MM.1S (cell line): ENCODE data around the gene CCDC88C.

Experiments used
- DNase-seq: peaks from one replicate; pipeline ENCODE4 v3.0.0-alpha.2; 2015
- H2AFZ ChIP-seq: fragments of 300-600 bp; sonication (generic); 2 replicates; pipeline ENCODE4 v1.6.0; 2016; ENCODE audit warnings: antibody characterized with exemption, low read length
- H3F3A ChIP-seq: fragments of 300-600 bp; sonication (generic); 2 replicates; pipeline ENCODE4 v1.6.1; 2016; ENCODE audit warnings: mild to moderate bottlenecking, antibody characterized with exemption, low read length, moderate library complexity, mixed read lengths; ENCODE audit not compliant: insufficient read depth
- H3K27ac ChIP-seq: fragments of 300-600 bp; sonication (generic); 2 replicates; pipeline ENCODE4 v1.5.1; 2016; ENCODE audit warnings: mild to moderate bottlenecking, low read length
- H3K27me3 ChIP-seq: fragments of 300-600 bp; sonication (generic); replicated peaks from 2 replicates; pipeline ENCODE4 v1.6.0; 2016; ENCODE audit warnings: low read length; ENCODE audit not compliant: insufficient read depth
- H3K36me3 ChIP-seq: fragments of 300-600 bp; sonication (generic); replicated peaks from 2 replicates; pipeline ENCODE4 v1.6.1; 2016; ENCODE audit warnings: mild to moderate bottlenecking, low read length, mixed read lengths; ENCODE audit not compliant: insufficient read depth
- H3K4me1 ChIP-seq: fragments of 300-600 bp; sonication (generic); 2 replicates; pipeline ENCODE4 v1.6.1; 2016; ENCODE audit warnings: low read length, mixed read lengths
- H3K4me2 ChIP-seq: fragments of 300-600 bp; sonication (generic); 2 replicates; pipeline ENCODE4 v1.6.0; 2016; ENCODE audit warnings: low read depth, low read length
- H3K4me3 ChIP-seq: fragments of 300-600 bp; sonication (generic); 2 replicates; pipeline ENCODE4 v1.5.1; 2016; ENCODE audit warnings: low read length, mixed read lengths
- H3K79me2 ChIP-seq: fragments of 300-600 bp; sonication (generic); 2 replicates; pipeline ENCODE4 v1.6.1; 2016; ENCODE audit warnings: mixed run types, low read length, mixed read lengths
- H3K9ac ChIP-seq: fragments of 300-600 bp; sonication (generic); 2 replicates; pipeline ENCODE4 v1.6.1; 2016; ENCODE audit warnings: low read length, mixed read lengths
- H3K9me2 ChIP-seq: fragments of 300-600 bp; sonication (generic); replicated peaks from 2 replicates; pipeline ENCODE4 v1.6.1; 2016; ENCODE audit warnings: mild to moderate bottlenecking, low read length, mixed read lengths; ENCODE audit not compliant: insufficient read depth
- H3K9me3 ChIP-seq: fragments of 300-600 bp; sonication (generic); replicated peaks from 2 replicates; pipeline ENCODE4 v1.6.1; 2016; ENCODE audit warnings: mild to moderate bottlenecking, low read length, mixed read lengths; ENCODE audit not compliant: insufficient read depth
- H4K20me1 ChIP-seq: fragments of 300-600 bp; sonication (generic); 2 replicates; pipeline ENCODE4 v1.6.1; 2016; ENCODE audit warnings: mild to moderate bottlenecking, low read length, moderate library complexity, mixed read lengths; ENCODE audit not compliant: insufficient read depth
- EZH2 ChIP-seq: fragments of 300-600 bp; sonication (generic); optimal IDR thresholded peaks from 2 replicates; pipeline ENCODE3; 2017; ENCODE audit warnings: low read depth, mild to moderate bottlenecking, antibody characterized with exemption, low read length, mixed read lengths
- EZH2phosphoT487 ChIP-seq: fragments of 300-600 bp; sonication (generic); IDR thresholded peaks from 2 replicates; pipeline ENCODE4 v1.6.1; 2018; ENCODE audit warnings: antibody characterized with exemption, low read length
- TF ChIP-seq, protein P1 (sequence below): fragments of 300-600 bp; sonication (generic); IDR thresholded peaks from 2 replicates; pipeline ENCODE4 v1.5.1; 2016; ENCODE audit warnings: antibody characterized with exemption, low read length, mixed read lengths

CCDC88C gene

DNA sequence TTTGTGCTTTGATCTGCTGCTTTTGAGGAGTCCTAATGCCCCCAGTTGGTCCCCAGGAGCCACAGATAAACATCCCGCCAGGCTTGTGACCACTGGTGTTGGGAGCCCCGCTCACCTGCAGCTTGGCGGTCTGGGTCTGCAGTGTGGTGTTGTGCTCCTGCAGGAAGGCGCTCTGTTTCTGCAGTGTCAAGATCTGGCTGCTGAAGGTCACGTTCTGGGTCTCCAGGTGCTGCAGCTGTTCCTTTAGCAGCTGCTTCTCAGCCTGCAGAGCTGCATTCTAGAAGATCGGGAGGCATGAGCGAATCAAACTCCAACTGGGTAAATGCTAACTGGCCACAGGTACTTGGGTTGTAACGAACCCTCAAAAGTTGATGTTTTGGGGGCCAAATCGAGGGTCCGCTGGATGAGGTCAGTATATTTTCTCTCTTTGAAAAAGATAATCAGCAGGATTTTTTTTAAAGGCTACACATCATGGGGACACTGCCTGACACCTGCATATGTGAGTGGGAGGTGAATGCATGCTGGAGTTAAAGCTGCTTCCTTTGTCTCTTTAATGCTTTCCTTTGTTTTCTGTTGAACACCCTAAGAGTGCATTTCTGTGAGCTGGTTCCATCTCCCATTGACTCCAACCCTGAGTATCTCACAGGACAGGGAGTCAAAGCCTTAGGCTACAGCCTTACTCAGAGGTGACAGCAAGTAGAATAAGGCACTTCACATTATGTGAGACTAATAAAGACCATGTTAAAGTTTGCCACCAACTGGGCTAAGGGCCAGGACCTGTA, 111.8 kb downstream of the CCDC88C start:
- H3K27ac ChIP-seq: no peak overlapping the region
- peaks cover 5% of the 10 kb centered on the region for H3K36me3 ChIP-seq

DNA sequence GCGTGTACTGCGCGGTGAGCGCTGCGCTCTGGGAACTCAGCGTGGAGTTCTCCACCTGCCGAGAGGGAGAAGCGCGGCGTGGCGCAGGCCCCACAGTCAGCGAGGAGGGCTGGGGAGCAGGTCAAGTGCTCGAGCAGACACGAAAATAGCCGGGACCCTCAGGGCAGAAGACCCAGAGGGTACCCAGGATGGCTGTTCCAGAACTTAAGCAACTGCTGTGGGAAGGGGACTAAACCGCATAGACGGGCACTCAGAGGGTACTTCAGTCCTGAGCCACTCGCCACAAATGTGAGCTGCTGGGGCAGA, 113.7 kb downstream of the CCDC88C start:
- H3K9me2 ChIP-seq: no peaks in the 10 kb centered on the region
- H3K9ac ChIP-seq: no peak overlapping the region
- H3K36me3 ChIP-seq: peaks cover 3% of the 10 kb centered on the region
- H3K4me3 ChIP-seq: no peak overlapping the region
- H3K27ac ChIP-seq: no peak overlapping the region
- H3K4me1 ChIP-seq: no peaks in the 10 kb centered on the region
- peaks cover 78% of the 10 kb centered on the region for H3K79me2 ChIP-seq
- H4K20me1 ChIP-seq: no peaks in the 10 kb centered on the region
- no peaks in the 10 kb centered on the region for H3K27me3 ChIP-seq
- no peak overlapping the region for H3K4me2 ChIP-seq
- no peak overlapping the region for H2AFZ ChIP-seq
- TF ChIP-seq, protein P1, sequence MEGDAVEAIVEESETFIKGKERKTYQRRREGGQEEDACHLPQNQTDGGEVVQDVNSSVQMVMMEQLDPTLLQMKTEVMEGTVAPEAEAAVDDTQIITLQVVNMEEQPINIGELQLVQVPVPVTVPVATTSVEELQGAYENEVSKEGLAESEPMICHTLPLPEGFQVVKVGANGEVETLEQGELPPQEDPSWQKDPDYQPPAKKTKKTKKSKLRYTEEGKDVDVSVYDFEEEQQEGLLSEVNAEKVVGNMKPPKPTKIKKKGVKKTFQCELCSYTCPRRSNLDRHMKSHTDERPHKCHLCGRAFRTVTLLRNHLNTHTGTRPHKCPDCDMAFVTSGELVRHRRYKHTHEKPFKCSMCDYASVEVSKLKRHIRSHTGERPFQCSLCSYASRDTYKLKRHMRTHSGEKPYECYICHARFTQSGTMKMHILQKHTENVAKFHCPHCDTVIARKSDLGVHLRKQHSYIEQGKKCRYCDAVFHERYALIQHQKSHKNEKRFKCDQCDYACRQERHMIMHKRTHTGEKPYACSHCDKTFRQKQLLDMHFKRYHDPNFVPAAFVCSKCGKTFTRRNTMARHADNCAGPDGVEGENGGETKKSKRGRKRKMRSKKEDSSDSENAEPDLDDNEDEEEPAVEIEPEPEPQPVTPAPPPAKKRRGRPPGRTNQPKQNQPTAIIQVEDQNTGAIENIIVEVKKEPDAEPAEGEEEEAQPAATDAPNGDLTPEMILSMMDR: no peak
- TF ChIP-seq EZH2phosphoT487 (no peak), EZH2 (no peak)
- no peaks in the 10 kb centered on the region for H3K9me3 ChIP-seq
- no peak for DNase-seq
- no peaks in the 10 kb centered on the region for H3F3A ChIP-seq

More for the DNA sequence above, 111.8 kb downstream of the CCDC88C start:
- Histone ChIP-seq H3K79me2 (peaks cover 79% of the 10 kb centered on the region), H3K4me1 (no peaks in the 10 kb centered on the region), H3K4me3 (no peak overlapping the region), H4K20me1 (no peaks in the 10 kb centered on the region), H3K9me3 (no peaks in the 10 kb centered on the region), H3F3A (no peaks in the 10 kb centered on the region), H3K9me2 (no peaks in the 10 kb centered on the region), H3K9ac (no peak overlapping the region), H3K4me2 (no peak overlapping the region), H2AFZ (no peak overlapping the region), H3K27me3 (no peaks in the 10 kb centered on the region)
- DNase-seq: no peak
- TF ChIP-seq EZH2 (no peak), EZH2phosphoT487 (no peak)
- TF ChIP-seq, protein P1: no peak

DNA sequence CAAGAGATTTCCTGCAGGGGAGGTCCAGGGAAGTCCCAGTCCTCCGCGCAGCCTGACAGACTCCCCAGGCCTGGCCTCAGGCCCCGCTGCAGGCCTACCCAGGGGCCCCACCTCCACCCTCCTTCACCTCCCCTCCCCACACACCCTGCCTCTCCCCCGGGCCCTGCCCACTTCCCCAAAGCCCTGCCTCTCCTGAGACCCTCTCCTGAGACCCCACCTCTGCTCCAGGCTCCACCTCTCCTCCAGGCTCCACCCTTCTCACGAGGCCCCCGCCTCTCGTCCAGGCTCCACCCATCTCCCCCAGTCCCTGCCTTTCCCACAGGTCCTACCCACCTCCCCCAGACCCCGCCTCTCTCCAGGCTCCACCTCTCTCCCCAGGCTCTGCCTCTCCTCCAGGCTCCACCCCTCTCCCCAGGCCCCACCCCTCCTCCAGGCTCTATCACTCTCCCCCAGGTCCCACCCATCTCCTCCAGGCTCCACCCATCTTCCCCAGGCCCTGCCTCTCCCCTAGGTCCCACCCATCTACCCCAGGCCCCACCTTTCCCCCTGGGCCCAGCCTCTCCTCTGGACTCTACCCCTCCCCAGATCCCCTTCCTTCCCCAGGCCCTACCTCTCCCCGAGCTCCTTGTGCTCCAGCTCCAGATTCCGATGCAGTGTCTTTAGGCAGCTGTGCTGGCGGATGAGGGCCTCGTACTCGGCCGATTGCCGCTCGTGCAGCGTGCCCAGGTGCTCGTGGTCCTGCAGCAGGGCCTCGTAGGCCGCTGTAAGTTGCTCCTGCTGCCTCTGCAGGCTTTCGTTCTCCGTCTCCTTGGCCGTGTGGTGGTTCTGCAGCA, 114.3 kb downstream of the CCDC88C start:
- Histone ChIP-seq H3K79me2 (peaks cover 76% of the 10 kb centered on the region), H2AFZ (no peak overlapping the region), H3K9me3 (no peaks in the 10 kb centered on the region), H3K36me3 (no peaks in the 10 kb centered on the region; the same call in none of the 2 replicates), H3K9me2 (no peaks in the 10 kb centered on the region), H3F3A (no peaks in the 10 kb centered on the region), H3K4me3 (no peak overlapping the region), H3K9ac (no peak overlapping the region), H3K27me3 (no peaks in the 10 kb centered on the region), H3K4me2 (no peak overlapping the region), H3K4me1 (no peaks in the 10 kb centered on the region), H3K27ac (no peak overlapping the region), H4K20me1 (no peaks in the 10 kb centered on the region)
- DNase-seq: peak; percentile 26
- TF ChIP-seq, protein P1: no peak
- TF ChIP-seq EZH2phosphoT487: no peak
- TF ChIP-seq EZH2: no peak
